Fibroblast of the conjunctiva (primary cell): ENCODE measurements around the gene NIPAL3.

Experiments
- DNase-seq: peaks from one replicate; pipeline ENCODE4 v3.0.0-alpha.2; 2010; ENCODE audit warnings: low read depth

Gene NIPAL3

DNA sequence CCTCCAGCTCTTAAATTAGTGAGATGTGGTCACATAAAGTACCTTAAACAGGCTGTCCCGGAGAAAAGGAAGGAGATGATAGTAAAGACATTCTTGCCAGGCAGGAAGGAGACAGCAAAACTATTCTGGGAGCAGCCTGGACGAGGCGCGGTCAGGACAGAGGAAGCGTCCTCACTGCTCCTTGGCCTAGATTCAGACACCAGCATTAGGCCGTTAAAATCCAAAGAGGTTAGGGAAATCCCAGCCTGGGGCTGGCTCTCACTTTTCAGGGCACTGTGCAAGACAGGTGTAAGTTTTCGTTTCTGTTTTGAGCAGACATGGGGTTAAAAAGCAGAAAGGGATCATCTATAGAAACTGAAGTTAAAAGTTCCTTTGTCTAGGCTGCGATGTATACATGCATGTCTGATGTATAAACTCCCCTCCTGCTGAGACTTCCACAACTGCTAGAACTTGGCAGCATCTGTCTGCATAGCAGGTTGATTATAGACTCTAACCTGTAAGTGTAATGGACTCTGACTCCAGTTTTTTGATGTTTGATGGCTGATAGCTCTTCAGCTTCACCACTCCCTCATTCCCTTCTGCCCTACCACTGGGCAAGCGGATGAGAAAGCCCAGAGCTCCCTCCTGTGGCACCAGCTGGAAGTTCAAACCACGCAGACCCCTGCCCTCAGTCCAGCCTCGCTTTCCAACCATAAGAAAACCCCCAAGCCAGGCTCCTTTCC lies 23.6 kb upstream of the NIPAL3 start:
- DNase-seq: no peak

DNA sequence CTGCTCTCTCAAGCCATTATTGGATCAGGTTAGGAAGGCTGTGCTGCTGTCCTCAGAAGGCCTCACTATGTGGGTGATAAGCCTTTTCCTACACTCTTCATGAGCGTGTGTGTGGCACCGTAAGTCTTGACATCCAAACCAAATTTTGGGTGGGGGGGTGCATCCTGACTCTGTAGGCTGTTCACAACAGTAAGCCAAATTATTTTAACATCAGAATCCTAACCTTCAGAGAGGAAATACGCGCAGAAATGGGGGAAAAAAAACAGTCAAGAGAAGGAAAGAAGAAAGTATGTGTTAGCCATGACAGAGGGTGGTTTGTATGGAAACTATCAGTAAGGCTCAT lies 23.0 kb upstream of the NIPAL3 start:
- DNase-seq: no peak

DNA sequence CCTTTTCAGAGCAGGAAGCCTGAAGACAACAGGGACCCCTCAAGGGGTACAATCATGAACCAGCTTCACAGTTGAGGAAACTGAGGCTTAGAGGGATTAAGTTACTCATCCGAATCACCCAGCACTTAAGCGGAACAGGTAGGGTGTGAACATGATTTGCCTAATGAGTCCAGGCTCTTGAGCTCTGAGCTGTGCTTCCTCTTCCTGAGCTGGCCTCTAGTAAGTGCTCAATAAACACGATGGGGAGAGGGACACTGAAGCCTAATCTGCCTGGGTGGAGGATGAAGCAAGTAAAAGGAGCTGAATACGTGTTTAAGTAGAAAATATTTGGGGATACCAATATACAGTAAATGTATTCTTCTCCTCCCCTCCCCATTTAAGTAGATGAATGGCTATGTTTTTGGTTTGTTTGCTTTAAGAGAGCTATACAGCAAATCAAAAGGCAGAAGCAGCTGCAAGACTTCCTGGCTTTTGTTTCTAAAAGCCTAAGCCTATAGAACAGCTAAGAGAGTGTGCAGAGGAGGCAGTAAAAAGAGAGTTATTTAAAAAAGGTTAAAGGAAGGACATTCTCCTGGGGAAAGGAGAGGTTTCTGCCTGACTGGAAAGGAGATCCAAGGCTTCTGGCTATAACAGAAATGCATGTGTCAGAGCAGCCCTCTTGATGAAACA lies 22.5 kb upstream of the NIPAL3 start:
- DNase-seq: no peak

DNA sequence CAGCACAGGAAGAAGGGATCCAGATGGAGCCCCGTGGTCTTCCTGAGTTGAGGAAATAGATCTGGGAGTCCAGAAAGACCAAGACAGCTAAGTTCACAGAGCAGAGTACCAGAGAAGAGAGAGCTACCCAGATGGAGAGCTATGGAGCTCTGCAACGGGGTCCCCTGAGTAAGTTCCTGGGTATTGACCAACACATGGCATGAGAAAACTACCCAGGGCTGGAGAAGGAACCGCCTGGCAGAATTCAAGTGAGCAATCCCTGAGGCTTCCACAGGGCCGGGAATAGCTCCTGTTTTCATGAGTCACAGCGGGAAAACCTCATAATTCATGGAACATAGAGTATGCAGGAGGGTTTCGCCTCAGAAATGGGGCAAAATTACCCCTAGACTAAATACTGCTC lies 21.7 kb upstream of the NIPAL3 start:
- no peak for DNase-seq

DNA sequence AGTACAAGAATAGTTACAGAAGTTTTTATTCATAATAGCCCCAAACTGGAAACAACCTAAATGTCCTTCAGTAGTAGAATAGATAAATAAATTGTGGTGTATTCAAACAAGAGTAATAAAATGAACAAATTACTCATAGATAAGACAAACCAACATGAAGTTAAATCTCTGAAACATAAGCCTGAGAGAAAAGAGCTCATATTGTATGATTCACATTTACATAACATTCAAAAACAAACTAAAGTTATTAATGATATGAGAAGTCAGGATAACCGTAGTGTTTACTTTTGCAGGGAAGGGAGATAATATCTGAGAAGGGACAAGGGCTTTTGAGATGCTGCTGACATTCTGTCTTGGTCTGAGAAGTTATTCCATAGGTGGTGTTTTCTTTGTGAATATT lies 15.5 kb upstream of the NIPAL3 start:
- no peak for DNase-seq

DNA sequence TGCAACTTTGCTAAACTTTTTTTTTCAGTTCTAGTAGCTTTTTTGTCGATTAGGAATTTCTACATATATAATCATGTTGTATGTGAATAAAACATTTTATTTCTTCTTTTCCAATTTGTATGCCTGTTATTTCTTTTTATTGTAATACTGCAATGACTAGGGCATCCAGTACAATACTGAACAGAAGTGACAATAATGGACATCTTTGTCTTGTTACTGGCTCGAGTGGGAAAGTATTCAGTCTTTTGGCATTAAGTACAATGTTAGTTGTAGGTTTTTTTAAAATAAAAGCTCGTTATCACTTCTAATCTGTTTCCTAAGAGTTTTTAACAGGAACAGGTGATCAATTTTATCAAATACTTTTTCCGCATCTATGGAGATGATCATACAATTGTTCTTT lies 11.8 kb upstream of the NIPAL3 start:
- DNase-seq: no peak

DNA sequence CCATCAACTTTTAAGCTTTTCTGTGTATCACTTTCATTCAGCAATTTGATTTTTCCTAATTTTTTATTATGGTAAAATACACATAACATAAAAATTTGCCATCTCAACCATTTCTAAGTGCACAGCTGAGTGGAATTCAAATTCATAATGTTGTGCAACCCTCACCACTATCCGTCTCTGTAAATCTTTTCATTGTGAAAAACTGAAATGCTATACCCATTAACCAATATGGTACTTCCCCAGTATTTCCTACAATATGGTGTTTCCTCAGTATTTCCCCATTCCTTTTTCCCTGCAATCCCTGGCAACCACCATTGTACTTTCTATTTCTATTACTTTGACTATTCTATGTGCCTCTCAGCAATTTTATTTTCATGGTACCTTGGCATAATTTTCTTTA lies 8.8 kb upstream of the NIPAL3 start:
- DNase-seq: no peak

DNA sequence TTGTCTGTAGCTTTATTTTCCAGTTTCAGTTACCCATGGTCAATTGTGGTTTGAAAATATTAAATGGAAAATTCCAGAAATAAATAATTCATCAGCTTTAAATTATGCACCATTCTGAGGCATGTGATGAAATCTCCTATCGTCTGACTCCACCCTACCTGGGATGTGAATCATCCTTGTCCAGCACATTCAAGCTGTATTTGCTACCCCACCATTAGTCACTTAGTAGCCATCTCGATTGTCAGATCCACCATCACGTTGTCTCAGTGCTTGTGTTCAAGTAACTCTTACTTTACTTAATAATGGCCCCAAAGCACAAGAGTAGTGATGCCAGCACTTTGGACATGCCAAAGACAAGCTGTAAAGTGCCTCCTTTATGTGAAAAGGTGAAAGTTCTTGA lies 6.1 kb upstream of the NIPAL3 start:
- DNase-seq: peak; percentile 50

DNA sequence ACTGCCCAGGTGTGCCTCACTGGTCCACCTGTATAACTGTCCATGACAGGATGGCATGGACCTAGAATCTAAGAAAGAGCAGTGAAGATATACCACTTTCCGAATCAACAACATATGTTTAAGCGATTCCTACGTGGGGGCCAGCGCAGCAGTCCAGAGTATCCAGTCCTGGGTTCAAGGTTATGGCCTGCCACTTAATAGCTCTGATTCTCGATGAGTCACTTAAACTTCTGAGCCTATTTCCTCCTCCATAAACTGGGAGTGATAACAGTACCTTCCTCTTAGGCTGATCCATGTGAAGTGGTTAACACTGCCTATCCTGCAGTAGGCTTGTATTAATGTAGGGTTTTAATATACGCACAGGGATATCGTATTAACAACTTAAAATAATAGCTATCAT lies 4.9 kb upstream of the NIPAL3 start:
- no peak for DNase-seq

DNA sequence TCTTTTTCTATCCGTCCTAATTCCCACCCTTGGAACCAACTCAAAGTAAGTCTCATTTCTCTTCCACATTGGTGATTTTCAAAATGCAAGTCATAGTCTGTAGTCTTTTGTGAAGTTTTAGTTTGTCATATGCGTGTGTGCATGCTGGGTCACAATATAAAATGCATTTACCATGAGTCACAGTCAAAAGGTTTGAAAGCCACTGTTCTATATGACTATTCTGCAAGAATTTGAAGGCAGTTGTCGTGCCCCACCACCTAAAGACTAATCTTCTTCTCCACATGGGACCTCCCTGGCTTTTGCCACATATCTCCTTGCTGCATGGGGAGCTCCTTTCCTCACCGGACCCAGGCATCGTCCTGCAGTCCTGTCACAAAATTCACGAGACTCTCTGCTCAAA lies 3.6 kb upstream of the NIPAL3 start:
- DNase-seq: no peak

DNA sequence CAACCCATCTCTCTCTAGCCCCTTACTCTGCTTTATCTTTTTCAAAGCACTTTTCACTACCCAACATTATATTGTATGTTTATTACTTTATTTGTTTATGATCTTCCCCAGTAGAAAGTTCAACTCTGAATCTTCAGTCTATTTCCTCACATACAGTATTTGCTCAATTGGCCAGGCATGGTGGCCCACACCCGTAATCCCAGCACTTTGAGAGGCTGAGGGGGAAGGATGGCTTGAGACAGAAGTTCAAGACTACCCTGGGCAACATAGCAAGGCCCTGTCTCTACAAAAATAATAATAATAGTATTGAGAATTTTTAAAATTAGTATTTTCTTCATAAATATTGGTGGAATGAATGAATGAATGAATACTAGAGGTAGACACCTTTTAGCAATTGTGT lies 3.2 kb upstream of the NIPAL3 start:
- no peak for DNase-seq

DNA sequence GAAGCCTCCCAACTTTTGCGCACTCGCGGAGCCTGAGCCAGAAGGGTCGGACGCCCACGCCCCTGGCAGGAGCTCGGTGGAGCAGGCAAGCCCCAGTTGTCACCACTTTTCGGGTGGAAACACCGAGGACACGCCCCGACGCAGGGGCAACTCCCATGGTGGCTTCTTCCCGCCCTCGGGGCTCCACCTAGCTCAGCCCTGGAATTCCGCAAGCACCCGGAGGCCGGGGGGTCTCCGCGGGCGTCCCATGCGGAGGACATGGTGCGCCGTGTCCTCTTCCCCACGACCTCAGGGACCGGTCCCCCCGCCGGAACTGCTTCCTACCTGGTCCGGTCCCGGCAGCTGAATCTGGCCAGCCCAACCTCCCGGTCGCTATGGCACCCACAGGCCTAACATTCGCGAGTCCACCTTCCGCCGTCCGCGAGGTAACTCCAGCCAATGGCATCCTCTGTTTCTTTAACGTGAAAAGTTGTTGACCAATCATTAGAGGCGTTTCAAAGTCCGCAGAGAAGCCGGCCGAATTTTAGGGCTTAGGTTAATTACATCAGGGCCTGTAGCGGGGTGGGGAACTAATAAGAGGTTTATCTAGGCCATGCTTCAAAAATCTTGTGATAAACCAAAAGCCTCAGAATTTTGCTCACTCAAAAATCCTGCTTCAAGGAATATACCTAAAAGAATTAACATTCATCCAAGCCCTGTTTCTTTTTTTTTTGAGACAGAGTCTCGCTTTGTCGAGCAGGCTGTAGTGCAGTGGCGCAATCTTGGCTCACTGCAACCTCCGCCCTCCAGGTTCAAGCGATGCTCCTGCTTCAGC lies 2.0 kb upstream of the NIPAL3 start, which contains the start of gene STPG1:
TSS of gene STPG1 (minus strand) at position 433 of the 814 bp plus-strand sequence. CDS start 12,394 bp downstream, outside the sequence.
- DNase-seq: peak; percentile 65

DNA sequence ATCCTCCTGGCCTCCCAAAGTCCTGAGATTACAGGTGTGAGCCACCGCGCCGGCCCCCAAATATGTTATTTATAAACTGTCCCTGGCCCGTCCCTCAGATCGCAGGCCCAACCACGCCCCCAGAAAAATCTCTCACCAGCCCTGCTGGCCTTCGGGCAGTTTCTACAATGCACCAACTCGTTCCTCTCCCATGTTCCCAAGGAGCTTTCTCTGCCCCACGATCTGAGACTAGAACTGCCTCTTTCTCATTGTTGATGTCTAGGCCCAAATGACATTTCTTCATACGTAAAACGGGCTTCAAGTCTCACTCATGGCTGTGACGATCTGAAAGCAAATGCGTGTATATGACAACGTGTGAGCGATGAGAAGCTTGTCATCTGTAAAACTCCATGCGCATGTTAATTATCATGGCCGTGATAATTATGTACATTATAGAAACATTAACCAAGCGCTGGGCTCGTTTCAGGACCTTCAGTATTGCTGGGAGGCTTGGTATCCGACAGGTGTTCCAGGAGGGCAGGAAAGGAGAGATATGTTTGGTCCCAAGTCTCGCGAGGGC lies 748 bp upstream of the NIPAL3 start:
- DNase-seq: no peak

DNA sequence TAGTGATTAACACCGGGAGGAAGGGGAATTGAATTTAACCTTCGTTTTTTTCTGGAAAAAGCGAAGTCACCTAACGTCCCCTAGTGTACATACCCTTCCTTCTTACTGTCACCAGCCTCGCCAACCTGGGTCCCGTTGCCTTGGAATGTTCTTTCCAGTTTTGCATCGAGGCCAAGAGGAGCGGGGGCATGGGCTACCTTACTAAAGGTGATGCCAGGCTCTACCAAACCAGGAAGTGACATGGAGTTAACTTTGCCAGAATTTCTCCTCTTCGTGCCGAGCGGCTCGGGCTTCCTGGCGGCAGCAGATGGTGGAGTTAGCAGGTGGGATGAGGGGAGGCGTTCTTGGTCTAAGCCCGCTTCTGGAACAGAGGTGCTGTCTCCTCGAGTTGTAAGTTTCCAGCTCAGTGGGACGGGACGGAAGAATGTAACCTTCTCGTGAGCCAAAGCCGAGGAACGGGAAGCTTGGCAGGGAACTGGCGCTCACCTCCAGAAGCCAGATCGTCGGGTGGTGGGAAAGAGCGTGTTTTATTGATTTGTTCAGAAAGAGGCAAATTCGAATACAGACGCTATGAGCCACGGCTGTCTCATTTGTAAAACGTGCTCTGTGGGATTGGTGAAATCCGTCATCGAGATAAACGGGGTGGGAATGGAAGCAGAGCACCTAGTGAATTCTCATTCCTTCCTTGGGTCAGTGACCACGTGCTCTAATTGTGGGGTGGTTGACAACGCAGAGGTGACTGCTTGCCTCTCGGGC lies 486 bp downstream of the NIPAL3 start:
- DNase-seq: no peak

DNA sequence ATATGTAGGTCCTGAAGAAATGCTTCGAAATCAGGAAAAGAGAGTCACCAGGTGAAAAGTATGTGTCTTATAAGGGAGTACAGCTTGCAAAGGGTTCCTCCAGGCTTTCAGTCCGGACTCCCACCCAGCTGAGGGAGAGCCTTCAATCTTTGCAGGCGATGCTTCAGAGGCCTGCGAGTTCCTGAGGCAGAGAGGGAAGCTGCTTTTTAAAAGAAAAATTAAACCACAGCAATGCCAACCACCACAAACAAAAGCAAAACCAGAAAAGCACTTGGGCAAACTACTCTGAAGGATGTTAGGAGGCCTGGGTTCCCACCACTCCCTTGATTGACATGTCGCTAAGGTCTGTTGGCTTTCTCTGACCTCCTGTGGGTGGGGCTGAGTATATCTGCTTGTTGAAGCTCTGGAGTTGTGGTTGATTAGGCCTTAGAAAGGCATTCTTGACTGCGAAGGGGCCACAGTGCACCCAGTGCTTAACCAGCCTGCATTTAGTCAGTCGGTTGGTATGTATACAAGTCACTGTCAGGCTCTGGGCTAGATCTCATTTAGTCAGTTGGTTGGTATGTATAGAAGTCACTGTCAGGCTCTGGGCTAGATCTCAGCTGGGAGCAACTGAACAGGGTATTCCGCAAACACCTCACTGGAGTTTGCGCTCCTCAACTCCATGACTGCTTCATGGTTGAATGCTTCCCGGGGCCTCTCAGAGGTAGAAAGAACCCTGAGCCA lies 1.2 kb downstream of the NIPAL3 start:
- peak; percentile 72 for DNase-seq

DNA sequence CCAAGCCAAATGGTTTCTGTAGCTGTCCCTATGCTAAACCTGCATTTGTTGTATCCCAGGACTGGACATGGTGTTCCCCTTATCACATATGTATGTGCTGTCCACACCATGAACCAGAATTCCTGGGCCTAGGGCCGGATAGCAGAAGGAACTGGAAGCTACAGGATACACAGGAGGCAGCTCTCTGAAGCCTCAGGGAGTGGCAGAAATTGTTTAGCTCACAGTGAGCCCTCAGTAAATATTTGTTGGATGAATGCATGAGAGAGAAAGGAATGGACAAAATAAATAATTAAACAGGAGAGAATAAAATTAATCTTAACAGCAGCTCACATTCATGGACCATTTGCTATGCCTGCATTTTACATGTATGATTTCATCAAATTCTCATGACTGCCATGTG lies 2.1 kb downstream of the NIPAL3 start:
- DNase-seq: no peak

DNA sequence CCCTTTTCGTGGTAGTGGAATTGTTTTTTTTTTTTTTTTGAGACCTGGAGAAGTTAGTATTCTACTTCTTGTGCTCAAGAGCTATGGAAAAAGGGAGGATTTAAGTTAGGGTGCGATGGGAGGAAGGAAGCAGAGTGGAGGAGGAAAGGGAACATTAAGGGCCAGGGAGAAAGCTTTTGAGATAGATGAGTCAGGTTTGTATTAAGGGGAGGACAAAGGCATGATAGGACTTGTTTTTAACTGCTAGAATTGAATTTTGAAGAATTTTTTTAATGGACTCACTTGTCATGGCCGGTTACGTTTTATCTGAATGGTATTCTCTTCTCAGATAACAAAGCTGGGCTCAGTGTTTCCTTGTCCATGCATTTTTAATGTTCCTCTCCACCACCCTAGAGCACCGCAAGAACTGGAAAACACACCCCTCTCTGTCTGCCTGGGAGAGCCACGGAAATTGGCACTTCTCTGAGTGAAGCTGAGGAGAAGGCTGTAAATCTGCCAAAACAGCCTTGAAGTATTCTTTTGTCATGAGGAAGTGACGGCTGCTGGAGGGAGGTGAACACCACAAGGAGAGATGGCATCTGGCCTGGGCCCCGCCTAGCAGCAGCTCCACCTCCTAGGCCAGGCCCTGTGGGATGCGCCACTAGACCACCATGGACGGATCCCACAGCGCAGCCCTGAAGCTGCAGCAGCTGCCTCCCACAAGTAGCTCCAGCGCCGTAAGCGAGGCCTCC lies 3.5 kb downstream of the NIPAL3 start:
- DNase-seq: no peak

DNA sequence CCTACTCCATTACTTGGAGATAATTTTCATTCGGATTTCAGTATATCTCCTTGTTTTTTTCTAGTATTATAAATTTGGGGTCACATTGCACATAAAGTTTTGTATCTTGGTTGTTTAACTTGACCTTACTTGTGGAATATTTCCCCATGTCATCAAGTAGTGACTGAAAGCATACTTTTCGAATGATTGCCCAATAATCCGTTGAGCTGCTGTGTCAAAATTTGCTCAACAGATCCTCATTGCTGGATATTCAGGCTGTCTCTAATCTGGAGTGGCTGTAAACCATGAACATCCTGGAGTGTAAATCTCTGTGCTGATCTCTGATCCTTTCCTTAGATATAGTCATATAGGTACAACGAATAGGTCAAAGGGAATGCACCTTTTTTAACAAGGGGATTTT lies 4.9 kb downstream of the NIPAL3 start:
- DNase-seq: no peak

DNA sequence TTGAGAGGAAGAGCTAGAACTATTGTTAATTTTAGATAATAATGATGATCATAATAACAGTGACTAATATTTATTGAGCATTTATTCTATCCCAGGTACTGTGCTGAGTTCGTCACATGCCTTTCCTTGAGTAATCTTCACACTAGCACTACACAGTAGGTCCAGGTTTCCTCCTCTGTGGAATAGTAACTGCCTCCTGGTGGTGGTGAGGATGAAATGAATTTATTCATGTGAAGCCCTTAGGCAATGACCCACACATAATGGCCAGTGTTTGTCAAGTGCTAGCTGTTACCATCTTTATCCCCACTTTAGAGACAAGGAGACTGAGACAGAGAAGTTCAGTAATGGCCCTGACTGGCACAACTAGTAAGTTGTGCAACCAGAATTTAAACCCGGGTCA lies 5.9 kb downstream of the NIPAL3 start:
- DNase-seq: no peak

DNA sequence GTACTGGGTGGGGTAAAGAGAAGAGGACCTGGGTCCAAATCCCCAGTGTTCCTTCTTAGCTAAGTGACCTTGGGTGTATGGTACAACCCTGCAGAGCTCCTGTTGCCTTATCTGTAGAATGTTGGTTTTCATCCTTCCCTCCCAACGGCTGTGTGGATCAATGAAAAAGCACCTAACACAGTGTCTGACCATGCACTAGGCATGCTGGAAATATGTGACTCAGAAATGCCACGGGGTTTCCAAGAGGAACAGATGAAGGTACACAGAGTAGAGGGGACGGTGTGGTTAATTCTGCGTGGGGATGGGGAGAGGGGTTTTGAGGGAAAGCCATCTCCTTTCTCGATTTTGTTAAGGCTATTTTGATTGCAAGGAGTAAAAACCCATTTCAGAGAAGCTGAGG lies 8.6 kb downstream of the NIPAL3 start:
- DNase-seq: no peak

DNA sequence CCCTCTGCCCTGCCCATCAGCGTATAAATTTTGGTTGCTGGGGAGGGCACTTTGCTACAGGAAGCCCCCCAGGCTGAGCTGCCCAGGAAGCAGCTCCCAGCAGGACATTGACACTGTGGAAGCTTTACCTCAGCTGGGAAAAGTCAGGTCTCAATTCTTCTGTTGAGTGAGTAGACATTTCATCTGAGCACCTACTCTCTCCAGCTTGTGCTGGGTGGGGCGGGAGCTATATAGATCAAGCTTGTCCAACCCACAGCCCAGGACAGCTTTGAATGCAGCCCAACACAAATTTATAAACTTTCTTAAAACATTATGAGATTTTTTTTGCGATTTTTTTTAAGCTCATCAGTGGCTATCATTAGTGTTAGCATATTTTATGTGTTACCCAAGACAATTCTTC lies 9.4 kb downstream of the NIPAL3 start:
- DNase-seq: no peak
